ENCODE results near the gene ELOVL6. TPM values are rescaled to one million over a fixed set of nuclear protein-coding genes. Genes with fewer than 3 reads are reported as not detected.

ELOVL6 gene
- total and polyA plus RNA-seq, 2 of the 4 experiments (the other 2 are of a cell fraction): 17.9 to 19.0 TPM

- Histone ChIP-seq H3K18ac (ENCODE audit: low read depth, low read length) (no peak overlapping the region), H2BK15ac (ENCODE audit: low read depth, low read length) (no peak overlapping the region), H3K9me3 (ENCODE audit: control insufficient read depth, insufficient read depth, low read length) (no peaks in the 10 kb centered on the region), H3K56ac (ENCODE audit: extremely low read depth, insufficient read depth, low read length) (no peak overlapping the region), H3K4me2 (ENCODE audit: low read depth, low read length) (no peak overlapping the region), H4K20me1 (ENCODE audit: insufficient read depth, low read length) (no peaks in the 10 kb centered on the region), H2BK120ac (ENCODE audit: low read depth, low read length) (no peak overlapping the region), H2AFZ (replicated peaks; ENCODE audit: low read length, poor library complexity) (no peak overlapping the region), H3K9ac (ENCODE audit: low read depth, low read length) (no peak overlapping the region), H3K4ac (ENCODE audit: low read depth, low read length) (no peak overlapping the region), H3K27ac (ENCODE audit: insufficient read depth, low read length) (no peak overlapping the region), H3K14ac (replicated peaks; ENCODE audit: low read depth, low read length) (no peak overlapping the region), H3K4me1 (ENCODE audit: control insufficient read depth, insufficient read depth, low read length) (no peaks in the 10 kb centered on the region), H2AK5ac (ENCODE audit: low read depth, low read length) (no peak overlapping the region), H3K9me1 (ENCODE audit: insufficient read depth, low read length) (no peaks in the 10 kb centered on the region), H4K5ac (ENCODE audit: low read depth, low read length) (no peak overlapping the region), H2BK5ac (ENCODE audit: low read depth, low read length, poor library complexity, severe bottlenecking) (no peak overlapping the region), H3K23ac (ENCODE audit: low read depth, low read length) (no peak overlapping the region), H2AK9ac (replicated peaks; ENCODE audit: low read depth, low read length, poor library complexity) (no peak overlapping the region), H3K4me3 (ENCODE audit: insufficient read depth, low read depth, low read length) (no peak overlapping the region), H3K27me3 (ENCODE audit: control insufficient read depth, insufficient read depth, low read length) (no peaks in the 10 kb centered on the region; the same call in 1 of the 2 replicates), H2BK20ac (ENCODE audit: low read depth, low read length) (no peak overlapping the region), H4K8ac (ENCODE audit: low read depth in 2 of 2, low read length in 2 of 2) (no peak overlapping the region), H3K79me1 (ENCODE audit: low read depth in 1 of 2, low read length in 2 of 2) (no peaks in the 10 kb centered on the region), H4K91ac (ENCODE audit: insufficient read depth, low read depth, low read length) (no peak overlapping the region), H3K36me3 (ENCODE audit: control insufficient read depth, insufficient read depth, low read length) (no peaks in the 10 kb centered on the region)
- DNase-seq: no peak
- intact Hi-C loops (cut with micrococcal nuclease): no loop called here
- ChIA-PET CTCF (interaction anchor here (1.0 kb wide), 1 partner anchor 158 kb away, joined by 3 read pairs; no protein-coding TSS in a partner anchor), POLR2A (ENCODE audit: unreplicated experiment) (no interaction called here)
- dilution Hi-C loops (cut with HindIII; ENCODE audit: low sequenced_read_pairs, unreplicated experiment): no loop called here
- no TSS peak for BruUV-seq (replicated peaks)
- in situ Hi-C loops (cut with MboI; ENCODE audit: low sequenced_read_pairs): loop anchor here (5.0 to 10.0 kb wide), 2 partner anchors 200 to 298 kb away; no protein-coding TSS in a partner anchor
- TF ChIP-seq ELK1 (IDR thresholded peaks at IDR 0.05; ENCODE audit: borderline replicate concordance, low read depth, low read length) (no peak), MXI1 (IDR thresholded peaks at IDR 0.05; ENCODE audit: borderline replicate concordance, low read depth, low read length) (no peak), FOS (IDR thresholded peaks at IDR 0.05; ENCODE audit: low read depth, low read length) (no peak), BHLHE40 (IDR thresholded peaks at IDR 0.05; ENCODE audit: low read depth, low read length) (no peak), USF2 (IDR thresholded peaks at IDR 0.05; ENCODE audit: low read depth, low read length) (no peak), NFE2L2 (IDR thresholded peaks at IDR 0.05; ENCODE audit: low read depth, low read length) (no peak), CHD1 (IDR thresholded peaks at IDR 0.05; ENCODE audit: low read depth, low read length) (no peak), RFX5 (IDR thresholded peaks at IDR 0.05; ENCODE audit: low read depth, low read length) (no peak), RAD21 (IDR thresholded peaks at IDR 0.05; ENCODE audit: low read length) (no peak), POLR2A (IDR thresholded peaks at IDR 0.05; ENCODE audit: low read depth, low read length) (no peak), MAZ (IDR thresholded peaks at IDR 0.05; ENCODE audit: borderline replicate concordance, low read depth, low read length) (no peak)
- whole genome bisulfite sequencing, 2 experiments (ENCODE audit: extremely low coverage in 2 of 2, insufficient read length in 1 of 2): no CpG with 5 or more reads among the region's 1 CpG
- no peak for ATAC-seq (ENCODE audit: low read depth)
These were observed 8.8 kb upstream of the ELOVL6 start for GRCh38 chr4:110207233-110207632.
